Choroid plexus epithelial cell (primary cell): ENCODE measurements around the gene ANKRD53.

Experiments
- DNase-seq: peaks from one replicate; pipeline ENCODE4 v3.0.0-alpha.2; 2010; ENCODE audit warnings: low read depth
- H3K4me3 ChIP-seq: 2 replicates; pipeline ENCODE4 v1.5.1; 2011; ENCODE audit warnings: low read depth, mild to moderate bottlenecking, control low read depth, low read length, moderate library complexity
- CTCF ChIP-seq: conservative IDR thresholded peaks from 2 replicates; pipeline ENCODE4 v1.5.1; 2011; ENCODE audit warnings: low read depth, mild to moderate bottlenecking, control low read depth, inconsistent platforms, low read length, moderate library complexity

ANKRD53 gene

GRCh38 chr2:70981866-70982810 lies 3.7 kb downstream of the ANKRD53 start:
- TF ChIP-seq CTCF: no peak
- no peak for DNase-seq

GRCh38 chr2:70982971-70983370 lies 4.5 kb downstream of the ANKRD53 start:
- H3K4me3 ChIP-seq: no peak overlapping the region
- TF ChIP-seq CTCF: no peak
- DNase-seq: no peak

More at GRCh38 chr2:70981866-70982810, 3.7 kb downstream of the ANKRD53 start:
- H3K4me3 ChIP-seq: no peak overlapping the region

GRCh38 chr2:70983506-70984227 lies 5.2 kb downstream of the ANKRD53 start:
- no peak for DNase-seq
- no peak overlapping the region for H3K4me3 ChIP-seq
- TF ChIP-seq CTCF: no peak

- no peak for TF ChIP-seq CTCF
- no peak overlapping the region for H3K4me3 ChIP-seq
- DNase-seq: no peak
These were observed 5.8 kb downstream of the ANKRD53 start for GRCh38 chr2:70984228-70984575.

- peak; percentile 58 for DNase-seq
- no peak overlapping the region for H3K4me3 ChIP-seq
- TF ChIP-seq CTCF: peak; percentile 82
These were observed 6.3 kb downstream of the ANKRD53 start for GRCh38 chr2:70984576-70985282.

- no peak for TF ChIP-seq CTCF
- DNase-seq: no peak
- no peak overlapping the region for H3K4me3 ChIP-seq
These were observed 6.9 kb downstream of the ANKRD53 start for GRCh38 chr2:70985283-70985688.
